ENCODE results near the gene PPM1H.

Gene PPM1H

DNA sequence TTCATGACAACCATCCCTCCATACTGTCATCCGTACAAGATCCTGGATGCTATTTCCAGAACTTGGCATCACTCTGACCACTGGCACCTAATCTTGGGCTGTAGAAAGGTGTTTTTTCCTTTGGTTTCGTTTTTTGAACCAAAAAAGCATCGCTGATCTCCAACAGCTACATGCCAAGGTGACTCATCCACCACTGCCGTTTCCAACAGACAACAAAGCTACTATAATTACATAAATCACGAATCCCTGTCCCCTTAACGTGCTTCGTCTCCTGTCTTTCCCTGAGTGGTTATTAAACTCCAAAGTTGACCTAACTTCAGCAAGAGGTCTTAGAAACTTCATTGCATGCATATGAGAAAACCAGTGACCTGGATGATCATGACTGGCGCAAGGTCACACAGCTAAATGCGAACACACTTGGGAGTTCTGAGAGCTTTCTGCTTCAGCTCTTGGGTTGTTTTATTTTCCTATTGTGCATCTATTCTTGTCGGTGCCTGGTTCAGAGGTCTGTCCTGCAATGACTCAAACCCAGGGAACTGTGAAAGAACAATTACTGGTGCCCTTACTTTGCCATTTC is 99.9 kb downstream of the PPM1H start:
- H3K18ac ChIP-seq (ENCODE audit: low read length) = no peak overlapping the region
- H2BK15ac ChIP-seq (ENCODE audit: low read length) = no peak overlapping the region
- H2BK120ac ChIP-seq (ENCODE audit: low read depth, low read length) = no peak overlapping the region
- no peaks in the 10 kb centered on the region for H3K79me1 ChIP-seq (ENCODE audit: low read depth, low read length)
- H3K4me3 ChIP-seq (ENCODE audit: low read length in 2 of 2) = no peak overlapping the region
- no peak overlapping the region for H3K23ac ChIP-seq (ENCODE audit: low read depth, low read length, poor library complexity)
- no peak overlapping the region for H4K91ac ChIP-seq (ENCODE audit: low read depth, low read length, poor library complexity)
- peak overlapping the region; percentile 26 for H3K27ac ChIP-seq (replicated peaks; ENCODE audit: low read length)
- peak; percentile 46 for DNase-seq (ENCODE audit: low spot score)
- no peak overlapping the region for H4K8ac ChIP-seq (ENCODE audit: low read depth, low read length)
- H2AK5ac ChIP-seq (ENCODE audit: low read depth, low read length) = no peak overlapping the region
- no peak overlapping the region for H2BK12ac ChIP-seq (ENCODE audit: low read length)
- H3K9me3 ChIP-seq (replicated peaks in 1 of 2; ENCODE audit: control insufficient read depth in 2 of 2, insufficient read depth in 1 of 2, low read depth in 1 of 2, low read length in 2 of 2) = no peaks in the 10 kb centered on the region
- no peaks in the 10 kb centered on the region for H3K27me3 ChIP-seq (ENCODE audit: control insufficient read depth in 3 of 3, insufficient read depth in 3 of 3, low read depth in 1 of 3, low read length in 3 of 3)
- peaks cover 15 to 39% of the 10 kb centered on the region in 2 donors for H3K4me1 ChIP-seq (ENCODE audit: control insufficient read depth in 2 of 2, insufficient read depth in 1 of 2, low read depth in 1 of 2, low read length in 2 of 2)
- no peak overlapping the region for H3K4ac ChIP-seq (ENCODE audit: low read length)
- H3K36me3 ChIP-seq (replicated peaks in 1 of 2; ENCODE audit: control insufficient read depth in 2 of 2, insufficient read depth in 2 of 2, low read length in 2 of 2) = no peaks in the 10 kb centered on the region
- H3K14ac ChIP-seq (ENCODE audit: low read length) = no peak overlapping the region
- no peak overlapping the region for H3K9ac ChIP-seq (ENCODE audit: low read depth, low read length, poor library complexity)
- no peak overlapping the region for H3K4me2 ChIP-seq (ENCODE audit: insufficient read depth, low read length, poor library complexity, severe bottlenecking)
- no peak overlapping the region for H2BK5ac ChIP-seq (ENCODE audit: low read length)
- no peak overlapping the region for H2AFZ ChIP-seq (ENCODE audit: low read length)
- no CpG with 5 or more reads among the region's 10 CpGs for WGBS, 2 donors (ENCODE audit: extremely low coverage in 2 of 2, insufficient read length in 2 of 2, insufficient replicate concordance in 1 of 2)

DNA sequence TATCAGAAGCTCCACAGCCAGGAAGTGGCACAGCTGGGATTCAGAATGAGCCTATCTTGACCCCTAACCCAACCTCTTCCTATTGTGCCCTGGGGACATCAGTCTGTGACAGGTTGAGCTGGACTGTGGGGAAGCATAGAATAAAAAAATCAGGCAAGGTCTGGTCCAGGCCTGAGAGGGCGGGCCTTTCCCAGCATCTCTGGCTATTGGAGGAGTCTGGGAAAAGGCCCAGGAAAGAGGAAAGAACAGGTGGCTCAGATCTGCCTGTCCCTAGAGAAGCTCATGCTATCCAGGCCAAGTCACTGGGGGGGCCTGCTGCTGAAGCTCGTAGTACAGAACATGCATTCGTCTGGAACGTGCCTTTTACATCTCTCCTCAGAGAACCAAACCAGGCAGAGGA is 100.5 kb downstream of the PPM1H start:
- no peak for DNase-seq (ENCODE audit: low spot score)

DNA sequence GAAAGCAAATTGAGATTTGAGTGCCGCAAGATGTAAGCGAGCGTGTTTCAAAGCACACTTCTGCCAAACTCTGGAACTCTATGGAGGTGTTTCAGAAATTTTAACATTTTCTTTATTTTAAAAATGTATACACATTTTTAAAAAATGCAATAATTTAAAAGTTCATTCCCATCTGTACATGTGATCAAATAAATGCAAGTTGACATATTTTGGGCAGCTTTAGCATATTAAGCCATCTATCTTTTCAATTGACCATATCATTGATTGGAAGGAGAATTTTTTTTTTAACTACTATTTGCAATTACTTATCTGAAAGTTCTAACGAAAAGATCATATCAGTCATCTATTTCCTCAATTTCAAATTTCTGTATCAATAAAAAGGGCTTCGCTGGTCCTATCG is 101.3 kb downstream of the PPM1H start:
- no peak overlapping the region for H2AFZ ChIP-seq (ENCODE audit: low read length)
- H3K4me3 ChIP-seq (ENCODE audit: low read length in 2 of 2) = no peak overlapping the region
- H2AK5ac ChIP-seq (ENCODE audit: low read depth, low read length) = no peak overlapping the region
- H3K4me2 ChIP-seq (ENCODE audit: insufficient read depth, low read length, poor library complexity, severe bottlenecking) = no peak overlapping the region
- no peak overlapping the region for H3K27ac ChIP-seq (replicated peaks; ENCODE audit: low read length)
- H3K36me3 ChIP-seq (replicated peaks in 1 of 2; ENCODE audit: control insufficient read depth in 2 of 2, insufficient read depth in 2 of 2, low read length in 2 of 2) = no peaks in the 10 kb centered on the region
- H3K4ac ChIP-seq (ENCODE audit: low read length) = no peak overlapping the region
- H3K27me3 ChIP-seq (ENCODE audit: control insufficient read depth in 3 of 3, insufficient read depth in 3 of 3, low read depth in 1 of 3, low read length in 3 of 3) = no peaks in the 10 kb centered on the region
- H2BK12ac ChIP-seq (ENCODE audit: low read length) = no peak overlapping the region
- no peak overlapping the region for H2BK120ac ChIP-seq (ENCODE audit: low read depth, low read length)
- no peaks in the 10 kb centered on the region for H3K9me3 ChIP-seq (replicated peaks in 1 of 2; ENCODE audit: control insufficient read depth in 2 of 2, insufficient read depth in 1 of 2, low read depth in 1 of 2, low read length in 2 of 2)
- H2BK15ac ChIP-seq (ENCODE audit: low read length) = no peak overlapping the region
- no peak overlapping the region for H3K9ac ChIP-seq (ENCODE audit: low read depth, low read length, poor library complexity)
- no peak overlapping the region for H2BK5ac ChIP-seq (ENCODE audit: low read length)
- H4K8ac ChIP-seq (ENCODE audit: low read depth, low read length) = no peak overlapping the region
- no peak for DNase-seq (ENCODE audit: low spot score)
- H3K23ac ChIP-seq (ENCODE audit: low read depth, low read length, poor library complexity) = no peak overlapping the region
- no peaks in the 10 kb centered on the region for H3K79me1 ChIP-seq (ENCODE audit: low read depth, low read length)
- no peak overlapping the region for H3K14ac ChIP-seq (ENCODE audit: low read length)
- H3K4me1 ChIP-seq (ENCODE audit: control insufficient read depth in 2 of 2, insufficient read depth in 1 of 2, low read depth in 1 of 2, low read length in 2 of 2) = peaks cover 15 to 36% of the 10 kb centered on the region in 2 donors
- no peak overlapping the region for H3K18ac ChIP-seq (ENCODE audit: low read length)
- H4K91ac ChIP-seq (ENCODE audit: low read depth, low read length, poor library complexity) = no peak overlapping the region
- no CpG with 5 or more reads among the region's 6 CpGs for WGBS, 2 donors (ENCODE audit: extremely low coverage in 2 of 2, insufficient read length in 2 of 2, insufficient replicate concordance in 1 of 2)

More for the DNA sequence above, 100.5 kb downstream of the PPM1H start:
- Histone ChIP-seq H3K18ac (ENCODE audit: low read length) (no peak overlapping the region), H3K4me1 (ENCODE audit: control insufficient read depth in 2 of 2, insufficient read depth in 1 of 2, low read depth in 1 of 2, low read length in 2 of 2) (peaks cover 15 to 36% of the 10 kb centered on the region in 2 donors), H3K27me3 (ENCODE audit: control insufficient read depth in 3 of 3, insufficient read depth in 3 of 3, low read depth in 1 of 3, low read length in 3 of 3) (no peaks in the 10 kb centered on the region), H4K8ac (ENCODE audit: low read depth, low read length) (no peak overlapping the region), H3K4ac (ENCODE audit: low read length) (no peak overlapping the region), H3K4me2 (ENCODE audit: insufficient read depth, low read length, poor library complexity, severe bottlenecking) (no peak overlapping the region), H3K4me3 (ENCODE audit: low read length in 2 of 2) (no peak overlapping the region), H3K36me3 (replicated peaks in 1 of 2; ENCODE audit: control insufficient read depth in 2 of 2, insufficient read depth in 2 of 2, low read length in 2 of 2) (no peaks in the 10 kb centered on the region), H2BK15ac (ENCODE audit: low read length) (no peak overlapping the region), H2BK12ac (ENCODE audit: low read length) (no peak overlapping the region), H3K79me1 (ENCODE audit: low read depth, low read length) (no peaks in the 10 kb centered on the region), H3K9ac (ENCODE audit: low read depth, low read length, poor library complexity) (no peak overlapping the region), H2AK5ac (ENCODE audit: low read depth, low read length) (no peak overlapping the region), H2BK120ac (ENCODE audit: low read depth, low read length) (no peak overlapping the region), H4K91ac (ENCODE audit: low read depth, low read length, poor library complexity) (no peak overlapping the region), H3K27ac (replicated peaks; ENCODE audit: low read length) (no peak overlapping the region), H3K9me3 (replicated peaks in 1 of 2; ENCODE audit: control insufficient read depth in 2 of 2, insufficient read depth in 1 of 2, low read depth in 1 of 2, low read length in 2 of 2) (no peaks in the 10 kb centered on the region), H3K23ac (ENCODE audit: low read depth, low read length, poor library complexity) (no peak overlapping the region), H2AFZ (ENCODE audit: low read length) (no peak overlapping the region), H2BK5ac (ENCODE audit: low read length) (no peak overlapping the region), H3K14ac (ENCODE audit: low read length) (no peak overlapping the region)
- no CpG with 5 or more reads among the region's 4 CpGs for whole genome bisulfite sequencing, 2 donors (ENCODE audit: extremely low coverage in 2 of 2, insufficient read length in 2 of 2, insufficient replicate concordance in 1 of 2)

DNA sequence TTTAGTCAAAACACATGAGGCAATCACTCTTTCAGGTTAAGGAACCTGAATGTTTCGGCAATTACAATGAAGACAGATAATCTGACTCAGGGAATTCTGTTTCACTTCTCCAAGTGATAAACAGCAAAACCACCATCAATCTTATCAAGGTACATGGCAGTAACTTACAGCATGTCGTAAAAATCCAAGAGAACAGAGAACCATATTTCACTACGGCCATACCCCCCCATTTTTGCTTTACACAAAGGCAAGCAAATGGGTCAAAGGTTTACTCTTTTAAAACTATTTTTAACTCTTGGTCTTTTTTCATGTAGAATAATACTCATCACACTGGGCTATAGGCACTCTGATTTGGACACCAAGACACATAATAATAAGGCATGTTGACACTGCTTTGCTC is 102.4 kb downstream of the PPM1H start:
- no peak overlapping the region for H3K27ac ChIP-seq (replicated peaks; ENCODE audit: low read length)
- no peaks in the 10 kb centered on the region for H3K9me3 ChIP-seq (replicated peaks in 1 of 2; ENCODE audit: control insufficient read depth in 2 of 2, insufficient read depth in 1 of 2, low read depth in 1 of 2, low read length in 2 of 2)
- no peak overlapping the region for H2BK12ac ChIP-seq (ENCODE audit: low read length)
- no peak overlapping the region for H3K9ac ChIP-seq (ENCODE audit: low read depth, low read length, poor library complexity)
- H3K36me3 ChIP-seq (replicated peaks in 1 of 2; ENCODE audit: control insufficient read depth in 2 of 2, insufficient read depth in 2 of 2, low read length in 2 of 2) = no peaks in the 10 kb centered on the region
- no peak overlapping the region for H2BK15ac ChIP-seq (ENCODE audit: low read length)
- no peak overlapping the region for H4K8ac ChIP-seq (ENCODE audit: low read depth, low read length)
- H3K4me2 ChIP-seq (ENCODE audit: insufficient read depth, low read length, poor library complexity, severe bottlenecking) = no peak overlapping the region
- no peaks in the 10 kb centered on the region for H3K79me1 ChIP-seq (ENCODE audit: low read depth, low read length)
- H4K91ac ChIP-seq (ENCODE audit: low read depth, low read length, poor library complexity) = no peak overlapping the region
- H3K14ac ChIP-seq (ENCODE audit: low read length) = no peak overlapping the region
- H2AFZ ChIP-seq (ENCODE audit: low read length) = no peak overlapping the region
- no peak for DNase-seq (ENCODE audit: low spot score)
- H2AK5ac ChIP-seq (ENCODE audit: low read depth, low read length) = no peak overlapping the region
- H2BK120ac ChIP-seq (ENCODE audit: low read depth, low read length) = no peak overlapping the region
- no CpG with 5 or more reads among the region's 3 CpGs for WGBS, 2 donors (ENCODE audit: extremely low coverage in 2 of 2, insufficient read length in 2 of 2, insufficient replicate concordance in 1 of 2)
- no peak overlapping the region for H3K18ac ChIP-seq (ENCODE audit: low read length)
- no peak overlapping the region for H2BK5ac ChIP-seq (ENCODE audit: low read length)
- H3K27me3 ChIP-seq (ENCODE audit: control insufficient read depth in 3 of 3, insufficient read depth in 3 of 3, low read depth in 1 of 3, low read length in 3 of 3) = no peaks in the 10 kb centered on the region
- peaks cover 15 to 36% of the 10 kb centered on the region in 2 donors for H3K4me1 ChIP-seq (ENCODE audit: control insufficient read depth in 2 of 2, insufficient read depth in 1 of 2, low read depth in 1 of 2, low read length in 2 of 2)
- no peak overlapping the region for H3K23ac ChIP-seq (ENCODE audit: low read depth, low read length, poor library complexity)
- H3K4ac ChIP-seq (ENCODE audit: low read length) = no peak overlapping the region
- no peak overlapping the region for H3K4me3 ChIP-seq (ENCODE audit: low read length in 2 of 2)

Measured in neuronal stem cell (in vitro differentiated cells).